Measurements from ENCODE around the gene PRLR. TPM values are rescaled to one million over a fixed set of nuclear protein-coding genes. Genes with fewer than 3 reads are reported as not detected.
A peak's percentile ranks its signal among the peaks of the same experiment; 100 is the strongest.

PRLR gene
- total and polyA plus RNA-seq, 4 donors: 1.4 to 13.7 (median 3.9) TPM

- DNase-seq (ENCODE audit: low read depth in 4 of 6, low spot score in 6 of 6): no peak
- no peaks in the 10 kb centered on the region for H3K9me3 ChIP-seq (ENCODE audit: control insufficient read depth, insufficient read depth, low read length)
- H3K4me1 ChIP-seq (ENCODE audit: control insufficient read depth, insufficient read depth, low read length): peaks cover 4% of the 10 kb centered on the region
- H3K36me3 ChIP-seq (ENCODE audit: control insufficient read depth, insufficient read depth, low read length): no peaks in the 10 kb centered on the region
- WGBS (ENCODE audit: insufficient coverage): 90% methylated on average over 2 of the region's 5 CpGs
- no peak overlapping the region for H3K4me3 ChIP-seq (ENCODE audit: low read depth, low read length)
- H3K27ac ChIP-seq (ENCODE audit: low read depth, low read length): no peak overlapping the region
- H3K27me3 ChIP-seq (ENCODE audit: control insufficient read depth, insufficient read depth, low read length): no peaks in the 10 kb centered on the region
Measured at GRCh38 chr5:35091704-35092103, 138.6 kb downstream of the PRLR start.

GRCh38 chr5:35089334-35090314, 140.7 kb downstream of the PRLR start:
- Histone ChIP-seq H3K9me3 (ENCODE audit: control insufficient read depth, insufficient read depth, low read length) (no peaks in the 10 kb centered on the region), H3K27ac (ENCODE audit: low read depth, low read length) (no peak overlapping the region), H3K36me3 (ENCODE audit: control insufficient read depth, insufficient read depth, low read length) (no peaks in the 10 kb centered on the region), H3K4me1 (ENCODE audit: control insufficient read depth, insufficient read depth, low read length) (peaks cover 4% of the 10 kb centered on the region), H3K4me3 (ENCODE audit: low read depth, low read length) (no peak overlapping the region), H3K27me3 (ENCODE audit: control insufficient read depth, insufficient read depth, low read length) (no peaks in the 10 kb centered on the region)
- no CpG with 5 or more reads among the region's 7 CpGs for WGBS (ENCODE audit: insufficient coverage)
- peak; percentile 23 to 80 (median 34) for DNase-seq (ENCODE audit: low read depth in 4 of 6, low spot score in 6 of 6)

- peak in 1 of 6 donors; percentile 29 for DNase-seq (ENCODE audit: low read depth in 4 of 6, low spot score in 6 of 6)
- Histone ChIP-seq H3K27ac (ENCODE audit: low read depth, low read length) (no peak overlapping the region), H3K27me3 (ENCODE audit: control insufficient read depth, insufficient read depth, low read length) (no peaks in the 10 kb centered on the region), H3K4me1 (ENCODE audit: control insufficient read depth, insufficient read depth, low read length) (peaks cover 4% of the 10 kb centered on the region), H3K9me3 (ENCODE audit: control insufficient read depth, insufficient read depth, low read length) (no peaks in the 10 kb centered on the region), H3K4me3 (ENCODE audit: low read depth, low read length) (no peak overlapping the region), H3K36me3 (ENCODE audit: control insufficient read depth, insufficient read depth, low read length) (no peaks in the 10 kb centered on the region)
- 80% methylated on average over 1 of the region's 3 CpGs for WGBS (ENCODE audit: insufficient coverage)
Measured at GRCh38 chr5:35087991-35088390, 142.3 kb downstream of the PRLR start.

GRCh38 chr5:35083150-35083549, 147.1 kb downstream of the PRLR start:
- no peak for DNase-seq (ENCODE audit: low read depth in 4 of 6, low spot score in 6 of 6)
- H3K9me3 ChIP-seq (ENCODE audit: control insufficient read depth, insufficient read depth, low read length): no peaks in the 10 kb centered on the region
- H3K36me3 ChIP-seq (ENCODE audit: control insufficient read depth, insufficient read depth, low read length): no peaks in the 10 kb centered on the region
- H3K27ac ChIP-seq (ENCODE audit: low read depth, low read length): no peak overlapping the region
- H3K4me1 ChIP-seq (ENCODE audit: control insufficient read depth, insufficient read depth, low read length): peaks cover 4% of the 10 kb centered on the region
- no peaks in the 10 kb centered on the region for H3K27me3 ChIP-seq (ENCODE audit: control insufficient read depth, insufficient read depth, low read length)
- H3K4me3 ChIP-seq (ENCODE audit: low read depth, low read length): no peak overlapping the region
- WGBS (ENCODE audit: insufficient coverage): 93% methylated on average over 2 of the region's 3 CpGs

GRCh38 chr5:35082530-35082929, 147.8 kb downstream of the PRLR start:
- DNase-seq (ENCODE audit: low read depth in 4 of 6, low spot score in 6 of 6): no peak
- Histone ChIP-seq H3K27ac (ENCODE audit: low read depth, low read length) (no peak overlapping the region), H3K4me3 (ENCODE audit: low read depth, low read length) (no peak overlapping the region), H3K36me3 (ENCODE audit: control insufficient read depth, insufficient read depth, low read length) (no peaks in the 10 kb centered on the region), H3K4me1 (ENCODE audit: control insufficient read depth, insufficient read depth, low read length) (no peaks in the 10 kb centered on the region), H3K9me3 (ENCODE audit: control insufficient read depth, insufficient read depth, low read length) (no peaks in the 10 kb centered on the region), H3K27me3 (ENCODE audit: control insufficient read depth, insufficient read depth, low read length) (no peaks in the 10 kb centered on the region)
- WGBS (ENCODE audit: insufficient coverage): no CpG with 5 or more reads among the region's 3 CpGs

- Histone ChIP-seq H3K4me1 (ENCODE audit: control insufficient read depth, insufficient read depth, low read length) (no peaks in the 10 kb centered on the region), H3K27ac (ENCODE audit: low read depth, low read length) (no peak overlapping the region), H3K4me3 (ENCODE audit: low read depth, low read length) (no peak overlapping the region), H3K27me3 (ENCODE audit: control insufficient read depth, insufficient read depth, low read length) (no peaks in the 10 kb centered on the region), H3K36me3 (ENCODE audit: control insufficient read depth, insufficient read depth, low read length) (no peaks in the 10 kb centered on the region), H3K9me3 (ENCODE audit: control insufficient read depth, insufficient read depth, low read length) (no peaks in the 10 kb centered on the region)
- no peak for DNase-seq (ENCODE audit: low read depth in 4 of 6, low spot score in 6 of 6)
- WGBS (ENCODE audit: insufficient coverage): 84% methylated on average over 2 of the region's 6 CpGs
Measured at GRCh38 chr5:35081134-35081533, 149.2 kb downstream of the PRLR start.

- Histone ChIP-seq H3K36me3 (ENCODE audit: control insufficient read depth, insufficient read depth, low read length) (no peaks in the 10 kb centered on the region), H3K4me3 (ENCODE audit: low read depth, low read length) (no peak overlapping the region), H3K4me1 (ENCODE audit: control insufficient read depth, insufficient read depth, low read length) (no peaks in the 10 kb centered on the region), H3K27ac (ENCODE audit: low read depth, low read length) (no peak overlapping the region), H3K27me3 (ENCODE audit: control insufficient read depth, insufficient read depth, low read length) (no peaks in the 10 kb centered on the region), H3K9me3 (ENCODE audit: control insufficient read depth, insufficient read depth, low read length) (no peaks in the 10 kb centered on the region)
- 100% methylated on average over 1 of the region's 4 CpGs for WGBS (ENCODE audit: insufficient coverage)
- DNase-seq (ENCODE audit: low read depth in 4 of 6, low spot score in 6 of 6): peak in 1 of 6 donors; percentile 45
Measured at GRCh38 chr5:35073160-35073559, 157.1 kb downstream of the PRLR start.

GRCh38 chr5:35069188-35069587, 161.1 kb downstream of the PRLR start:
- Histone ChIP-seq H3K27me3 (ENCODE audit: control insufficient read depth, insufficient read depth, low read length) (no peaks in the 10 kb centered on the region), H3K36me3 (ENCODE audit: control insufficient read depth, insufficient read depth, low read length) (no peaks in the 10 kb centered on the region), H3K4me1 (ENCODE audit: control insufficient read depth, insufficient read depth, low read length) (no peaks in the 10 kb centered on the region), H3K27ac (ENCODE audit: low read depth, low read length) (no peak overlapping the region), H3K4me3 (ENCODE audit: low read depth, low read length) (no peak overlapping the region), H3K9me3 (ENCODE audit: control insufficient read depth, insufficient read depth, low read length) (no peaks in the 10 kb centered on the region)
- no peak for DNase-seq (ENCODE audit: low read depth in 4 of 6, low spot score in 6 of 6)
- WGBS (ENCODE audit: insufficient coverage): no CpG with 5 or more reads among the region's 1 CpG

GRCh38 chr5:35067985-35068384, 162.3 kb downstream of the PRLR start:
- H3K27ac ChIP-seq (ENCODE audit: low read depth, low read length): no peak overlapping the region
- no peak for DNase-seq (ENCODE audit: low read depth in 4 of 6, low spot score in 6 of 6)
- no peaks in the 10 kb centered on the region for H3K27me3 ChIP-seq (ENCODE audit: control insufficient read depth, insufficient read depth, low read length)
- H3K36me3 ChIP-seq (ENCODE audit: control insufficient read depth, insufficient read depth, low read length): no peaks in the 10 kb centered on the region
- H3K4me3 ChIP-seq (ENCODE audit: low read depth, low read length): no peak overlapping the region
- no peaks in the 10 kb centered on the region for H3K4me1 ChIP-seq (ENCODE audit: control insufficient read depth, insufficient read depth, low read length)
- 100% methylated on average over 1 of the region's 2 CpGs for WGBS (ENCODE audit: insufficient coverage)
- H3K9me3 ChIP-seq (ENCODE audit: control insufficient read depth, insufficient read depth, low read length): no peaks in the 10 kb centered on the region

GRCh38 chr5:35066260-35066795, 164.0 kb downstream of the PRLR start:
- Histone ChIP-seq H3K27me3 (ENCODE audit: control insufficient read depth, insufficient read depth, low read length) (no peaks in the 10 kb centered on the region), H3K36me3 (ENCODE audit: control insufficient read depth, insufficient read depth, low read length) (no peaks in the 10 kb centered on the region), H3K27ac (ENCODE audit: low read depth, low read length) (no peak overlapping the region), H3K9me3 (ENCODE audit: control insufficient read depth, insufficient read depth, low read length) (no peaks in the 10 kb centered on the region), H3K4me3 (ENCODE audit: low read depth, low read length) (no peak overlapping the region), H3K4me1 (ENCODE audit: control insufficient read depth, insufficient read depth, low read length) (no peaks in the 10 kb centered on the region)
- no CpG with 5 or more reads among the region's 5 CpGs for WGBS (ENCODE audit: insufficient coverage)
- DNase-seq (ENCODE audit: low read depth in 4 of 6, low spot score in 6 of 6): no peak
